ENCODE results near the gene KIF22.

GRCh38 chr16:29806641-29807425, 16.3 kb downstream of the KIF22 start:
- TF ChIP-seq FOXM1 (IDR thresholded peaks at IDR 0.05; ENCODE audit: borderline replicate concordance) (no peak), ELF4 (IDR thresholded peaks at IDR 0.05) (no peak), LEF1 (IDR thresholded peaks at IDR 0.05; ENCODE audit: borderline replicate concordance) (no peak), BHLHE40 (IDR thresholded peaks at IDR 0.05; ENCODE audit: borderline replicate concordance) (no peak), SP1 (IDR thresholded peaks at IDR 0.05) (no peak), L3MBTL2 (conservative IDR thresholded peaks at IDR 0.05) (no peak), ARNT (IDR thresholded peaks at IDR 0.05) (no peak), HDGF (IDR thresholded peaks at IDR 0.05; ENCODE audit: borderline replicate concordance) (no peak), FOXK2 (IDR thresholded peaks at IDR 0.05) (no peak), TARDBP (IDR thresholded peaks at IDR 0.05) (no peak), ZNF384 (IDR thresholded peaks at IDR 0.05) (no peak), FOXA1 (IDR thresholded peaks at IDR 0.05) (no peak), SUZ12 (IDR thresholded peaks at IDR 0.05) (no peak), PKNOX1 (IDR thresholded peaks at IDR 0.05) (no peak)
